Stimulated activated naive CD8-positive, alpha-beta T cell treated with anti-CD3 and anti-CD28 coated beads, Interleukin-15, Interleukin-2, amounts not matched to agents 100 ng/mL and 50 ng/mL, for 24 hours (primary cell): Measurements from ENCODE around the gene AGGF1.
A peak's percentile ranks its signal among the peaks of the same experiment; 100 is the strongest.
"Not testable (repeated sequence)": the region's sequence is repeated elsewhere in the genome, so short reads cannot be mapped to it uniquely, and the experiment has no call there.

Experiments
- H3K27ac Mint-ChIP-seq: one replicate; pipeline ENCODE4 v1.8.0; 2021; ENCODE audit warnings: mild to moderate bottlenecking, mixed read lengths
- H3K27me3 Mint-ChIP-seq: one replicate; pipeline ENCODE4 v1.8.0; 2021; ENCODE audit warnings: mixed read lengths
- H3K36me3 Mint-ChIP-seq: one replicate; pipeline ENCODE4 v1.8.0; 2021; ENCODE audit warnings: low read depth, mixed read lengths
- H3K4me1 Mint-ChIP-seq: one replicate; pipeline ENCODE4 v1.8.0; 2021; ENCODE audit warnings: low read depth, mixed read lengths
- H3K4me3 Mint-ChIP-seq: one replicate; pipeline ENCODE4 v1.8.0; 2021; ENCODE audit warnings: mild to moderate bottlenecking, mixed read lengths
- H3K9me3 Mint-ChIP-seq: one replicate; pipeline ENCODE4 v1.8.0; 2021; ENCODE audit warnings: mixed read lengths

Gene AGGF1

GRCh38 chr5:77087484-77088261 lies 57.5 kb downstream of the AGGF1 start:
- Mint-ChIP-seq H3K9me3 (no peaks in the 10 kb centered on the region), H3K27me3 (no peaks in the 10 kb centered on the region), H3K4me1 (peaks cover 27% of the 10 kb centered on the region), H3K36me3 (peaks cover 15% of the 10 kb centered on the region), H3K27ac (peak overlapping the region; percentile 81), H3K4me3 (peak overlapping the region; percentile 89)

GRCh38 chr5:77095189-77095588 lies 65.0 kb downstream of the AGGF1 start:
- H3K4me1 Mint-ChIP-seq, result no peaks in the 10 kb centered on the region
- H3K36me3 Mint-ChIP-seq, result peaks cover 3% of the 10 kb centered on the region
- H3K27ac Mint-ChIP-seq, result no peak overlapping the region
- H3K27me3 Mint-ChIP-seq, result no peaks in the 10 kb centered on the region
- no peak overlapping the region for H3K4me3 Mint-ChIP-seq
- H3K9me3 Mint-ChIP-seq, result no peaks in the 10 kb centered on the region

DNA sequence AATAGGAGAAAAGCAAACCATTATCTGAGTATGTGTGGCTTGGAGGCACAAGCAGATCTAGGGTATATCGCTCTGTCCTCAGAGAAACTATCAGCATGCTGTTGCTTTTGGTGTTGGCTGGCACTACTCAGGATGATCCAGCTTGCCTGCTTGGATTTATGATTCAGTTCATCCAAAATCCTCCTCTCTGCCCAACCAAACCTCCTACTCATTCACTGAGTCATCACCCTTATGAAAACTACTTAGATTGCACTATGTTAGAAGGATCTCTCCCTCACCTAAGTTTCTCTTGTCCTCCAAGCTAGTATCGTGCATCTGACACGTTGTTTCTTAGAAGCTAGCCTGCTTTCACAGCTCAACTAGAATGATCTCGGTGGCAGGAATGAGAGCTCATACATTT lies 71.1 kb downstream of the AGGF1 start:
- no peak overlapping the region for H3K27ac Mint-ChIP-seq
- H3K36me3 Mint-ChIP-seq, result peaks cover 2% of the 10 kb centered on the region
- H3K27me3 Mint-ChIP-seq, result no peaks in the 10 kb centered on the region
- H3K4me3 Mint-ChIP-seq, result no peak overlapping the region
- H3K9me3 Mint-ChIP-seq, result no peaks in the 10 kb centered on the region
- no peaks in the 10 kb centered on the region for H3K4me1 Mint-ChIP-seq

GRCh38 chr5:77102549-77102948 lies 72.3 kb downstream of the AGGF1 start:
- Mint-ChIP-seq H3K27ac (no peak overlapping the region), H3K4me3 (no peak overlapping the region), H3K4me1 (no peaks in the 10 kb centered on the region), H3K36me3 (peaks cover 5% of the 10 kb centered on the region), H3K9me3 (no peaks in the 10 kb centered on the region), H3K27me3 (no peaks in the 10 kb centered on the region)

GRCh38 chr5:77103457-77103856 lies 73.3 kb downstream of the AGGF1 start:
- H3K36me3 Mint-ChIP-seq, result peaks cover 5% of the 10 kb centered on the region
- H3K4me1 Mint-ChIP-seq, result no peaks in the 10 kb centered on the region
- no peak overlapping the region for H3K4me3 Mint-ChIP-seq
- H3K27ac Mint-ChIP-seq, result no peak overlapping the region
- H3K9me3 Mint-ChIP-seq, result no peaks in the 10 kb centered on the region
- no peaks in the 10 kb centered on the region for H3K27me3 Mint-ChIP-seq

DNA sequence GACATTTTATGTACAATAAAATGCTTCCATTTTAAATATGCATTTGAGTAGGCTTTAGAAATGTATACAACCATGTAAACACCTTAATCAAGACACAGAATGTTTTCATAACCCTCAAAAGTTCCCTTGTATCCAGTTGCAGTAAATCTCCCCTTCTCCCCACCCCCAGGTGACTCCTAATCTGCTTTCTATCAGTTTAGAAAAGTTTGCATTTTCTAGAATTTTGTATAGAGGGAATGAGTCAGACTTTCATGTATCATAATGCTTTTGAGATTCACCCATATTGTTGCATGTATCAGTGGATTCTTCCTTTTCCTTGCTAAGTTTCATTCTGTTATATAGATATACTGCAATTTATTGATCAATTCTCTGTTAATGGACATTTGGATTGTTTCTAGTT lies 74.6 kb downstream of the AGGF1 start:
- Mint-ChIP-seq H3K9me3 (no peaks in the 10 kb centered on the region), H3K27me3 (no peaks in the 10 kb centered on the region), H3K4me3 (no peak overlapping the region), H3K27ac (no peak overlapping the region), H3K4me1 (no peaks in the 10 kb centered on the region), H3K36me3 (peaks cover 5% of the 10 kb centered on the region)

GRCh38 chr5:77107035-77107434 lies 76.8 kb downstream of the AGGF1 start:
- not testable (repeated sequence) for H3K27me3 Mint-ChIP-seq, H3K4me3 Mint-ChIP-seq, H3K4me1 Mint-ChIP-seq, H3K27ac Mint-ChIP-seq, H3K36me3 Mint-ChIP-seq, H3K9me3 Mint-ChIP-seq
